ENCODE measurements around the gene CERS1. TPM values are rescaled to one million over a fixed set of nuclear protein-coding genes. Genes with fewer than 3 reads are reported as not detected.
"Not testable (repeated sequence)": the region's sequence is repeated elsewhere in the genome, so short reads cannot be mapped to it uniquely, and the experiment has no call there.

CERS1 gene
- total RNA-seq, 2 experiments from 2014 or later = 0.19 to 0.28 TPM

DNA sequence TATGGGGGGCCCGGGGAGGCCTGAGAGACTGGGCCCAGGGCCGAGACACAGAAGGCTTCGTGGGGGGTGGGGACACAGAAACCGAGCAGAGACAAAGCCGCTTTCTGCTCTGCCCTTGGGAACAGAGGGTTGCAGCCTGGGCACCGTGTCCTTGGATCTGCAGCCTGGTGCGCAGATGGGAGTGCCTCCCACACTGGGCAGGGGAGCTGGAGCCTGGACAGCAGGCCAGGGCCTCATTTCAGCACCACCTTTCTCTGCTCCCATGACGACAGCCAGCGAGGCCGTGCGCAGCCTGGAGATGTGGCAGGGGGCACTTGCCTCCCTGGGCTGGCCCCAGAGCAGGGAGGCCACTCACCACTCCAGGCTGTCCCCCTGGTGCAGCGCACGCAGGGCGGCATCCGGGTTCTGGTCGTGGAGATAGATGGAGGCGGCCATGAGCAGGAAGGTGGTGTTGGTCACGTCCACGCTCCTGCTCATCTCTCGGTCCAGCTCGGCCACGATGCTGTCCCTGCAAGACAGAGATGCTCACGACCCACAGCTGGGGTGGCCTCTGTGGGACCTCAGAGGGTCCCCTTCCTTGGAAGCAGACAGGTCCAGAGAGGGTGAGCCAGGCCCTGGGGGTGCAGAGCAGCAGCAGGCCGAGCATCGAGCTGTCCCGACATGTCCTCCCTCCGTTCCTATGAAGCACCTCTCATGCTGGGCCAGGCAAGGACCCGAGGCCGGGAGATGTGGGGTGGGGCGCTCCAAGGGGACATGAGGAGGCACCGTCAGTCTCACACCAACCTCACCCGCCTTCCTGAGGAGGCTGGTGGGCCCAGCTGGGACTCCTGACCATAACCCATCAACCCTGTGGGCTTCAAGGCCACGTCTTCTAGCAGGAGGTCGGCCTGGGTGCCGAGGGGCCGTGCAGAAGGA lies 10.9 kb upstream of the CERS1 start:
- Mint-ChIP-seq H3K27me3 (no peaks in the 10 kb centered on the region), H3K4me1 (no peaks in the 10 kb centered on the region), H3K9me3 (no peaks in the 10 kb centered on the region), H3K4me3 (no peak overlapping the region), H3K27ac (no peak overlapping the region), H3K36me3 (peaks cover 2% of the 10 kb centered on the region)
- no peak for DNase-seq

- no peak for DNase-seq
- H3K36me3 Mint-ChIP-seq = peaks cover 4% of the 10 kb centered on the region
- H3K4me1 Mint-ChIP-seq = no peaks in the 10 kb centered on the region
- H3K27ac Mint-ChIP-seq = no peak overlapping the region
- H3K9me3 Mint-ChIP-seq = no peaks in the 10 kb centered on the region
- H3K27me3 Mint-ChIP-seq = no peaks in the 10 kb centered on the region
- H3K4me3 Mint-ChIP-seq = no peak overlapping the region
Measured at GRCh38 chr19:18905513-18906236, 9.7 kb upstream of the CERS1 start.

DNA sequence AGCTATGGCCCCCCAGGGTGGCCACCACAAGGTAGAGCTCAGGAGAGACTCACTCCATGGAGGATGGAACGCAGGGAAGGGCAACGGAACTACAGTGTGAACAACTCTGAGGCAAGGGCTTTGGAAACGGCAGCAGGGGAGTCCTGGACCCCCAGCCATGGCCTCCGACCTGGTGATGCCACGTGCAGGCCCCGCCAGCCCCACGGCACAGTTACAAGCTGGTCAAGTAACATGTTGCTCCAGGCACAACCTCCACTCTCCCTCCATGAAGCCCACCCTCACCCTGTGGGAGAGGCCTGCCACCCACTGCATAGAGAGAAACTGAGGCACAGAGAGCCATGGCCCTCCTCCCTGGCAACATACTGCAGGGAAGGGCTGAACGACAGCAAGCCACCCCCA lies 9.1 kb upstream of the CERS1 start:
- no peaks in the 10 kb centered on the region for H3K27me3 Mint-ChIP-seq
- no peak for DNase-seq
- no peaks in the 10 kb centered on the region for H3K4me1 Mint-ChIP-seq
- H3K27ac Mint-ChIP-seq = no peak overlapping the region
- H3K4me3 Mint-ChIP-seq = no peak overlapping the region
- no peaks in the 10 kb centered on the region for H3K9me3 Mint-ChIP-seq
- peaks cover 6% of the 10 kb centered on the region for H3K36me3 Mint-ChIP-seq

- Mint-ChIP-seq H3K27ac (no peak overlapping the region), H3K4me1 (no peaks in the 10 kb centered on the region), H3K9me3 (no peaks in the 10 kb centered on the region), H3K4me3 (no peak overlapping the region), H3K27me3 (no peaks in the 10 kb centered on the region), H3K36me3 (peaks cover 6% of the 10 kb centered on the region)
- DNase-seq = no peak
Measured at GRCh38 chr19:18904334-18905057, 8.5 kb upstream of the CERS1 start.

- Mint-ChIP-seq H3K27ac (no peak overlapping the region), H3K27me3 (no peaks in the 10 kb centered on the region), H3K36me3 (peaks cover 6% of the 10 kb centered on the region)
Measured at GRCh38 chr19:18903156-18904037, 7.4 kb upstream of the CERS1 start.

DNA sequence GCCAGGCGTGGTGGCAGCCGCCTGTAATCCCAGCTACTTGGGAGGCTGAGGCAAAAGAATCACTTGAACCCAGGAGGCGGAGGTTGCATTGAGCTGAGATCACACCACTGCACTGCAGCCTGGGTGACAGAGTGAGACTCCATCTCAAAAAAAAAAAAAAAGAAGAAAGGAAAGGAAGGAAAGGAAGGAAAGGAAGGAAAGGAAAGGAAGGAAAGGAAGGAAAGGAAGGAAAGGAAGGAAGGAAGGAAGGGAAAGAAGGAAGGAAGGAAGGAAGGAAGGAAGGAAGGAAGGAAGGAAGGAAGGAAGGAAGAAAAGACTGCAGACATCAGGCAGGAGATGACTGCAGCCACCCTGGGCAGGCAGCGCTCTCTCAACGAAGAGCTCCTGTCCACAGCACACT lies 6.6 kb upstream of the CERS1 start:
- H3K27ac Mint-ChIP-seq = not testable (repeated sequence)

More at GRCh38 chr19:18903156-18904037, 7.4 kb upstream of the CERS1 start:
- Mint-ChIP-seq H3K4me3 (no peak overlapping the region), H3K4me1 (no peaks in the 10 kb centered on the region), H3K9me3 (no peaks in the 10 kb centered on the region)
- DNase-seq = no peak

GRCh38 chr19:18901491-18901890 lies 5.5 kb upstream of the CERS1 start:
- H3K27me3 Mint-ChIP-seq = peaks cover 12% of the 10 kb centered on the region
- no peak for DNase-seq
- no peak overlapping the region for H3K4me3 Mint-ChIP-seq
- H3K4me1 Mint-ChIP-seq = no peaks in the 10 kb centered on the region
- no peaks in the 10 kb centered on the region for H3K9me3 Mint-ChIP-seq
- peaks cover 6% of the 10 kb centered on the region for H3K36me3 Mint-ChIP-seq
- H3K27ac Mint-ChIP-seq = no peak overlapping the region

More for the DNA sequence above, 6.6 kb upstream of the CERS1 start:
- H3K36me3 Mint-ChIP-seq, H3K4me3 Mint-ChIP-seq, DNase-seq, H3K9me3 Mint-ChIP-seq, H3K4me1 Mint-ChIP-seq, H3K27me3 Mint-ChIP-seq: not testable (repeated sequence)

- H3K4me3 Mint-ChIP-seq = no peak overlapping the region
- no peak overlapping the region for H3K27ac Mint-ChIP-seq
- H3K4me1 Mint-ChIP-seq = no peaks in the 10 kb centered on the region
- no peaks in the 10 kb centered on the region for H3K9me3 Mint-ChIP-seq
- H3K36me3 Mint-ChIP-seq = peaks cover 6% of the 10 kb centered on the region
- DNase-seq = no peak
- peaks cover 15% of the 10 kb centered on the region for H3K27me3 Mint-ChIP-seq
Measured at GRCh38 chr19:18900700-18901481, 4.9 kb upstream of the CERS1 start.

- H3K9me3 Mint-ChIP-seq = no peaks in the 10 kb centered on the region
- no peak overlapping the region for H3K27ac Mint-ChIP-seq
- peaks cover 20% of the 10 kb centered on the region for H3K27me3 Mint-ChIP-seq
- H3K4me1 Mint-ChIP-seq = no peaks in the 10 kb centered on the region
- H3K4me3 Mint-ChIP-seq = no peak overlapping the region
- no peak for DNase-seq
- peaks cover 6% of the 10 kb centered on the region for H3K36me3 Mint-ChIP-seq
Measured at GRCh38 chr19:18899624-18900560, 3.9 kb upstream of the CERS1 start.

- H3K36me3 Mint-ChIP-seq = peaks cover 6% of the 10 kb centered on the region
- no peak for DNase-seq
- peaks cover 27% of the 10 kb centered on the region for H3K27me3 Mint-ChIP-seq
- H3K4me1 Mint-ChIP-seq = no peaks in the 10 kb centered on the region
- H3K27ac Mint-ChIP-seq = no peak overlapping the region
- no peaks in the 10 kb centered on the region for H3K9me3 Mint-ChIP-seq
- H3K4me3 Mint-ChIP-seq = no peak overlapping the region
Measured at GRCh38 chr19:18898607-18899408, 2.9 kb upstream of the CERS1 start.

- peaks cover 6% of the 10 kb centered on the region for H3K36me3 Mint-ChIP-seq
Measured at GRCh38 chr19:18898081-18898606, 2.2 kb upstream of the CERS1 start.

More at GRCh38 chr19:18898081-18898606, 2.2 kb upstream of the CERS1 start:
- DNase-seq = no peak
- no peaks in the 10 kb centered on the region for H3K9me3 Mint-ChIP-seq
- no peak overlapping the region for H3K4me3 Mint-ChIP-seq
- H3K27me3 Mint-ChIP-seq = peaks cover 34% of the 10 kb centered on the region
- no peaks in the 10 kb centered on the region for H3K4me1 Mint-ChIP-seq
- H3K27ac Mint-ChIP-seq = no peak overlapping the region

Measured in activated naive CD8-positive, alpha-beta T cell treated with anti-CD3 and anti-CD28 coated beads for 36 hours (primary cell).